Gastroesophageal sphincter (tissue), 4 donors: Measurements from ENCODE around the gene LY9. TPM values are rescaled to one million over a fixed set of nuclear protein-coding genes. Genes with fewer than 3 reads are reported as not detected.

Experiments
- ATAC-seq: fragments of 150-250 bp; one replicate; pipeline ENCODE4 v1.9.1; 2016; ENCODE audit warnings: mild to moderate bottlenecking, moderate library complexity
- H3K27ac ChIP-seq, 4 donors: fragments of 200-600 bp; sonication (generic) in 3 of 4; 1 replicate in 3 of 4; 2 replicates in 1 of 4; pipeline ENCODE4 v1.5.1; 2016 to 2019
- H3K27me3 ChIP-seq: fragments of 200-600 bp; sonication (generic); one replicate; pipeline ENCODE4 v1.5.1; 2019
- H3K36me3 ChIP-seq, 2 donors: fragments of 200-600 bp; sonication (generic); one replicate each; pipeline ENCODE4 v1.5.1; 2019; ENCODE audit warnings: control low read depth in 1 of 2
- H3K4me1 ChIP-seq, 3 donors: fragments of 200-600 bp; sonication (generic); 1 replicate in 2 of 3; 2 replicates in 1 of 3; pipeline ENCODE4 v1.5.1; 2016 to 2019; ENCODE audit warnings: control low read depth in 2 of 3
- H3K4me3 ChIP-seq, 2 donors: fragments of 200-600 bp; sonication (generic); one replicate each; pipeline ENCODE4 v1.5.1; 2019; ENCODE audit warnings: mild to moderate bottlenecking in 1 of 2, moderate library complexity in 1 of 2
- H3K9me3 ChIP-seq, 3 donors: fragments of 200-600 bp; sonication (generic); one replicate each; pipeline ENCODE4 v1.5.1; 2017 to 2019; ENCODE audit warnings: control low read depth in 2 of 3
- CTCF ChIP-seq, 4 experiments: fragments of 200-600 bp in 2 of 4; fragments of 450-650 bp in 2 of 4; sonication (generic) in 1 of 4; IDR thresholded peaks; one replicate each; pipeline ENCODE4 v1.5.1; 2017 to 2019; ENCODE audit warnings: antibody characterized with exemption in 4 of 4, mild to moderate bottlenecking in 2 of 4, moderate library complexity in 2 of 4
- EP300 ChIP-seq: sonication (generic); formaldehyde crosslinking; IDR thresholded peaks from one replicate; pipeline ENCODE4 v1.6.1; 2017; ENCODE audit warnings: antibody characterized with exemption, mild to moderate bottlenecking
- POLR2A ChIP-seq, 2 donors: fragments of 450-650 bp; IDR thresholded peaks; one replicate each; pipeline ENCODE4 v1.6.1; 2017; ENCODE audit warnings: antibody characterized with exemption in 2 of 2, mild to moderate bottlenecking in 2 of 2, moderate library complexity in 1 of 2
- POLR2AphosphoS5 ChIP-seq: sonication (generic); formaldehyde crosslinking; IDR thresholded peaks from one replicate; pipeline ENCODE4 v1.6.1; 2017; ENCODE audit warnings: antibody characterized with exemption
- WGBS, 2 donors: methylation state at CpG; one replicate each; pipeline ENCODE4 v1.1.5; 2018; ENCODE audit warnings: low coverage in 1 of 2; 5-methylcytosine and 5-hydroxymethylcytosine counted together
- total RNA-seq, 4 donors: library from RNA; depleted of rRNA; stranded (reverse); fragments of >200 nt; gene quantifications; one replicate each; pipeline ENCODE4 v1.1.0, GENCODE V29; 2016

The LY9 gene
- total RNA-seq, 4 donors from 2014 or later, result 0.27 to 2.4 (median 0.62) TPM; not detected in 1

- no peak overlapping the region for H3K27ac ChIP-seq
- no peaks in the 10 kb centered on the region for H3K4me1 ChIP-seq
- 92 to 97% methylated on average over 7 to 10 of the region's 11 CpGs for WGBS, 2 donors
- no peak for ATAC-seq
- peaks cover 0 to 7% (median 0%) of the 10 kb centered on the region in 3 donors for H3K9me3 ChIP-seq
- no peak for TF ChIP-seq CTCF (IDR thresholded peaks at IDR 0.05)
- no peak for TF ChIP-seq POLR2A (IDR thresholded peaks at IDR 0.05)
- TF ChIP-seq POLR2AphosphoS5, result no peak
- no peak for TF ChIP-seq EP300
- H3K27me3 ChIP-seq, result no peaks in the 10 kb centered on the region
- H3K4me3 ChIP-seq, result no peak overlapping the region
- H3K36me3 ChIP-seq, result no peaks in the 10 kb centered on the region
These were observed 6.8 kb upstream of the LY9 start for GRCh38 chr1:160789051-160789701.

DNA sequence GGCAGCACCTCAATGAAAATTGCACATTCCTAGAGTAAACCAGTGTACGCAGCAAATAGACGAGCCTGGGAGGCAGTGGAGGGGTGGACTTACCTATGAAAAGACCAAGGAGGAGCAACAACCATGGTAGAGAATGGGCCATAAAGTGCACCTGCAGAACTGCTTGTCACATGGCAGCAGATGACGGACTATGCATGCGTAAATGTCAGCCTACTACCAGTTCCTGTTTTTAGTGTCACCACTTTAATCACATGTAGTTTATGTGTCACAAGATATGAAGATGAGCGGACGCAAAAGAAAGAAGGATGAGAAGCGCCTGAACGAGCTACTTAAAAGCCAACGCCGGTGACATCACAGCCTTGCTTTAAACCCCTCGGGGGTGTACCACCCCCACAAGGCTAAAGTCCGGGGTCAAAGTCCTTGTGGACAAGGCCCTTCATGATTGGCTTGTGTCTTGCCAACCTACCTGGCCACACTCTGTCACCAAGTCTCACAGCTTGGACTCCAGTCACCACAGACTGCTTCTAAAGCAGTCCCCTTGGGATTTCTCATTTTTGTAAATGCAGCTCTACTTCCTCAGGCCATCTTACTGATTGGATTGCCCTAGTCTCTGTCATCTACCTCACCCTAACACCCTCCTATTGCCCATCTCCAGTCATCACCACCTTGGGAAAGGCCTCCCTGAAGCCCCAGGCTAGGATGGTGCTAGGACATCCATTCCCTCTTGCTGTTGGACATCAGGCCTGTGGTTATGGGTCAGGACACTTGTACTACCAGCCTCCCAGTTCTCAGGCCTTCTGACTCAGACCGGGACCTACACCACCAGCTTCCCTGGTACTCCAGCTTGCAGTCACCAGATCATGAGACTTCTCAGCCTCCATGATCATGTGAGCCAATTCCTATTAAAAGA lies 6.0 kb upstream of the LY9 start:
- Histone ChIP-seq H3K36me3 (no peaks in the 10 kb centered on the region), H3K9me3 (peaks cover 0 to 7% (median 0%) of the 10 kb centered on the region in 3 donors), H3K27ac (no peak overlapping the region), H3K27me3 (no peaks in the 10 kb centered on the region), H3K4me3 (no peak overlapping the region), H3K4me1 (no peaks in the 10 kb centered on the region)
- no peak for ATAC-seq
- WGBS, 2 donors, result 84 to 86% methylated on average over 3 to 9 of the region's 13 CpGs
- TF ChIP-seq CTCF (IDR thresholded peaks at IDR 0.05) (no peak), EP300 (no peak), POLR2AphosphoS5 (no peak), POLR2A (IDR thresholded peaks at IDR 0.05) (no peak)

GRCh38 chr1:160794376-160794775 lies 1.6 kb upstream of the LY9 start:
- TF ChIP-seq EP300, result no peak
- no peak for TF ChIP-seq CTCF (IDR thresholded peaks at IDR 0.05)
- no peak for TF ChIP-seq POLR2AphosphoS5
- TF ChIP-seq POLR2A (IDR thresholded peaks at IDR 0.05), result no peak
- Histone ChIP-seq H3K27me3 (no peaks in the 10 kb centered on the region), H3K9me3 (peaks cover 0 to 3% (median 0%) of the 10 kb centered on the region in 3 donors), H3K36me3 (no peaks in the 10 kb centered on the region), H3K4me3 (no peak overlapping the region), H3K27ac (no peak overlapping the region), H3K4me1 (no peaks in the 10 kb centered on the region)
- no peak for ATAC-seq
- WGBS, 2 donors, result 0 to 44% methylated on average over 1 to 3 of the region's 3 CpGs

DNA sequence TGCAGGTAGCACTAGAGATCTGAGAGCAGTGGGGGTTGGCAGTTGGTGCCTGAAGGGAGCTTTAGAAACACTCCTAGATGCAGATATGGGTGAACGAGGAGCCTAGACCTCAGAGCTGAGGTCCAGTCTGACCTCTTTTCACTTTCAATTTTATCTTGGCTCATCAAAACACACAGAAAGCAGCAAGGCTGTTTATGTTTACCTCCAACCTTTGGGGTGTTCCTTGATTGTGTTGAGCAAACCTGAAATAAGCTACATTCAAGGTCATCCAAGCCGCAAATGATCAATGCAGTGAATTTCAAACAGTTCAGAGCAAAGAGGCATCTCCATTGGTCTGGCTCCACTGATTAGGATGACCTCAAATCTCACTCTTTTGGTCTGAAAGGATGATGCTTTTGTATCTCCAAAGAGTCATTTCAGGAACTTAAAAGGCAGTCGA lies 1.3 kb downstream of the LY9 start:
- Histone ChIP-seq H3K9me3 (no peaks in the 10 kb centered on the region), H3K36me3 (no peaks in the 10 kb centered on the region), H3K27ac (no peak overlapping the region), H3K4me3 (no peak overlapping the region), H3K4me1 (no peaks in the 10 kb centered on the region), H3K27me3 (no peaks in the 10 kb centered on the region)
- ATAC-seq, result no peak
- 59 to 67% methylated on average over 2 to 3 of the region's 3 CpGs for WGBS, 2 donors
- no peak for TF ChIP-seq POLR2AphosphoS5

DNA sequence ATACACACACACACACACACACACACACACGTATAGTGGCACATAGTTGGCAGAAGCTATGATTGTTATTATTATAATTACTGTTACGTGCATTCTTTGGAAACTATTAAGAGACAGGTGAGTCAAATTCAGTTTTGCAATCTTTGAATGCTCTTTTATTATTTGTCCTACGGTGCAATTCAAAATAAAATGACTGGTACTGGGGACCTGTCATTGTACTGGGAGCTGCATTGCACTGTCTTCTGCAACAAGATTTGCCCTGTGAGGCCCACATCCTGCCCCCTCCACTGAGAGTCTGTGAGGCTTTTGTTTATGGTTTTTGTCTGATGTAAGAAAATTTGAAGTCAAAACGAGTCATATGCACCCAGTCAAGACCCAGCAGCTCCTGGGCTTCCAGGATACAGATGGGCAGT lies 1.9 kb downstream of the LY9 start:
- no peak for ATAC-seq
- Histone ChIP-seq H3K36me3 (no peaks in the 10 kb centered on the region), H3K27me3 (no peaks in the 10 kb centered on the region), H3K9me3 (no peaks in the 10 kb centered on the region), H3K4me3 (no peak overlapping the region), H3K27ac (no peak overlapping the region), H3K4me1 (no peaks in the 10 kb centered on the region)
- WGBS, 2 donors, result 25 to 39% methylated on average over 4 of the region's 4 CpGs
- TF ChIP-seq POLR2AphosphoS5, result no peak
- no peak for TF ChIP-seq EP300
- no peak for TF ChIP-seq CTCF (IDR thresholded peaks at IDR 0.05)
- TF ChIP-seq POLR2A (IDR thresholded peaks at IDR 0.05), result no peak
